Progenitor cell of endocrine pancreas (in vitro differentiated cells): Measurements from ENCODE around the gene CCDC50. TPM values are rescaled to one million over a fixed set of nuclear protein-coding genes. Genes with fewer than 3 reads are reported as not detected.

ENCODE experiments used
- DNase-seq: peaks from one replicate; pipeline ENCODE4 v3.0.0; 2021; ENCODE audit warnings: low spot score; ENCODE audit not compliant: unreplicated experiment
- H3K27ac Mint-ChIP-seq: 2 replicates; pipeline ENCODE4 v1.8.0; 2021; ENCODE audit warnings: mild to moderate bottlenecking, moderate library complexity, mixed read lengths
- H3K27me3 Mint-ChIP-seq: 2 replicates; pipeline ENCODE4 v1.8.0; 2021; ENCODE audit warnings: mixed read lengths
- H3K36me3 Mint-ChIP-seq: 2 replicates; pipeline ENCODE4 v1.8.0; 2022; ENCODE audit warnings: mixed read lengths; ENCODE audit not compliant: insufficient read depth
- H3K4me1 Mint-ChIP-seq: 2 replicates; pipeline ENCODE4 v1.8.0; 2021; ENCODE audit warnings: low read depth, mixed read lengths
- H3K4me3 Mint-ChIP-seq: 2 replicates; pipeline ENCODE4 v1.8.0; 2021; ENCODE audit warnings: low read depth, mild to moderate bottlenecking, moderate library complexity, mixed read lengths
- H3K9me3 Mint-ChIP-seq: 2 replicates; pipeline ENCODE4 v1.8.0; 2021; ENCODE audit warnings: low read depth, mixed read lengths
- total RNA-seq: library from RNA; stranded (reverse); gene quantifications from 2 replicates; pipeline ENCODE4 v1.2.1, GENCODE V29; 2021
- TF ChIP-seq, protein P1 (sequence below): fragments of 200-600 bp; sonication (generic); IDR thresholded peaks from one replicate; pipeline ENCODE4 v1.5.0; 2021; ENCODE audit warnings: antibody characterized with exemption, mild to moderate bottlenecking; ENCODE audit not compliant: unreplicated experiment

CCDC50 gene
- total RNA-seq, 1 donor from 2014 or later = 66.3 TPM

DNA sequence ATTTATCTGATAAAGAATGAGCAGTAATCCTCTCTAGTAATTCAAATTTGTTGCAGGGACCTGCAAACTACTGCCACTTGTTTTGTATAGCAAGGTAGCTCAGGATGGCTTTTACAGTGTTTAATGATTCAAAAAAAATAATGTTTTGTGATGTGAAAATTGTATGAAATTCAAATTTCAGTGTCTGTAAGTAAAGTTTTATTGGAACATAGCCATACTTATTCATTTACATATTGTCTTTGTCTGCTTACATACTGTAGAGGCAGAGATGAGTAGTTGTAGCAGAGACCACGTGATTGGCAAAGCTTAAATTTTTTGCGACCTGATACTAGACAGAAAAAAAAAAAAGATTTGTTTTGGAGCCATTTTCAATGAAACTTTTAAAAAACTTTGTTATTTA is 7.6 kb downstream of the CCDC50 start:
- H3K27ac Mint-ChIP-seq = no peak overlapping the region
- DNase-seq = no peak
- no peaks in the 10 kb centered on the region for H3K36me3 Mint-ChIP-seq
- TF ChIP-seq, protein P1, sequence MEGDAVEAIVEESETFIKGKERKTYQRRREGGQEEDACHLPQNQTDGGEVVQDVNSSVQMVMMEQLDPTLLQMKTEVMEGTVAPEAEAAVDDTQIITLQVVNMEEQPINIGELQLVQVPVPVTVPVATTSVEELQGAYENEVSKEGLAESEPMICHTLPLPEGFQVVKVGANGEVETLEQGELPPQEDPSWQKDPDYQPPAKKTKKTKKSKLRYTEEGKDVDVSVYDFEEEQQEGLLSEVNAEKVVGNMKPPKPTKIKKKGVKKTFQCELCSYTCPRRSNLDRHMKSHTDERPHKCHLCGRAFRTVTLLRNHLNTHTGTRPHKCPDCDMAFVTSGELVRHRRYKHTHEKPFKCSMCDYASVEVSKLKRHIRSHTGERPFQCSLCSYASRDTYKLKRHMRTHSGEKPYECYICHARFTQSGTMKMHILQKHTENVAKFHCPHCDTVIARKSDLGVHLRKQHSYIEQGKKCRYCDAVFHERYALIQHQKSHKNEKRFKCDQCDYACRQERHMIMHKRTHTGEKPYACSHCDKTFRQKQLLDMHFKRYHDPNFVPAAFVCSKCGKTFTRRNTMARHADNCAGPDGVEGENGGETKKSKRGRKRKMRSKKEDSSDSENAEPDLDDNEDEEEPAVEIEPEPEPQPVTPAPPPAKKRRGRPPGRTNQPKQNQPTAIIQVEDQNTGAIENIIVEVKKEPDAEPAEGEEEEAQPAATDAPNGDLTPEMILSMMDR = no peak
- no peak overlapping the region for H3K4me3 Mint-ChIP-seq
- no peaks in the 10 kb centered on the region for H3K9me3 Mint-ChIP-seq
- no peaks in the 10 kb centered on the region for H3K27me3 Mint-ChIP-seq
- peaks cover 31% of the 10 kb centered on the region for H3K4me1 Mint-ChIP-seq

DNA sequence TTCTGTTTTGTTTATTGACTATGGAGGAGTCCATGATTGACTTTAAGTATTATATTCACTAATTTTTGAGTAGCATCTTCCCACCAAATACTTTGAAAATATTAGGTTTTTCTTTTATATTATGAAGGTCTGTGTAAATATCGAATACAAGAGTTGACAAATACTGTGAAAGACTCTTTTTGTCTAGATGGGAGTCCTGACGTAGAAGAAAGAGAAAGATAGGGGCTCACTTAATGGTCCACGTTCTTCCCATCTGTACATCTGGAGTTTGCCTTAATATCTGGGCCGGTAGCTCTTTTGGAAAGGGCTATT is 8.9 kb downstream of the CCDC50 start:
- DNase-seq = no peak
- Mint-ChIP-seq H3K4me3 (no peak overlapping the region), H3K9me3 (no peaks in the 10 kb centered on the region), H3K27me3 (no peaks in the 10 kb centered on the region), H3K4me1 (peaks cover 30% of the 10 kb centered on the region), H3K27ac (no peak overlapping the region), H3K36me3 (no peaks in the 10 kb centered on the region)
- TF ChIP-seq, protein P1 = no peak

DNA sequence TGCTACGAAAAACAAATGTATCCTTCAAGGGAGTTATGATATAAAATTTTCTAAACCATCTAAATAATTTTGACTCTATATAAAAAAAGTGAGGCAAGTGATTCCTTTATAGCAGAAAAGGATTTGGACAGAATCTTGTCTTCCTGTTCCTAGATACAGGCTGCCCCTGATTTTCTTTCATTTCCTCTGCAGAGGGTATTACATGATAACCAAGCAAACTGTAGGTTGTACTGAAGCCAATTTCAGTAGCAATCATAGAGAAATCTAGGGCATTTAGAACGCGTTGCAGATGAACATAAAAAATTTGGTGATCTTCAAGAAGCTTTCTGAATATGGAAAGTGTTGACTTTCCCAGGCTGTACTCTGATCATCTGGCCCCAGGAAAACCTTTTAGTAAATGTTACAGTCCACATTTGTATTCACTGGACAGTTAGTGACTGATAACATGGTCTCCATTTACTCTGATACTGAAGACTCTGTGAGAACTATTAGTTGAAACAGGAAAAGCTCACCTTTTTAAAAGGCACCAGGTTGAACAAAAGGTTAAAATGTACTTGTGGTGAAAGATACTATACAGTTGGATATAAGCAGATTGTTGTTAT is 10.2 kb downstream of the CCDC50 start:
- TF ChIP-seq, protein P1 = no peak
- H3K4me3 Mint-ChIP-seq = no peak overlapping the region
- DNase-seq = no peak
- no peak overlapping the region for H3K27ac Mint-ChIP-seq
- H3K4me1 Mint-ChIP-seq = peaks cover 35% of the 10 kb centered on the region
- H3K9me3 Mint-ChIP-seq = no peaks in the 10 kb centered on the region
- H3K27me3 Mint-ChIP-seq = no peaks in the 10 kb centered on the region
- H3K36me3 Mint-ChIP-seq = no peaks in the 10 kb centered on the region

DNA sequence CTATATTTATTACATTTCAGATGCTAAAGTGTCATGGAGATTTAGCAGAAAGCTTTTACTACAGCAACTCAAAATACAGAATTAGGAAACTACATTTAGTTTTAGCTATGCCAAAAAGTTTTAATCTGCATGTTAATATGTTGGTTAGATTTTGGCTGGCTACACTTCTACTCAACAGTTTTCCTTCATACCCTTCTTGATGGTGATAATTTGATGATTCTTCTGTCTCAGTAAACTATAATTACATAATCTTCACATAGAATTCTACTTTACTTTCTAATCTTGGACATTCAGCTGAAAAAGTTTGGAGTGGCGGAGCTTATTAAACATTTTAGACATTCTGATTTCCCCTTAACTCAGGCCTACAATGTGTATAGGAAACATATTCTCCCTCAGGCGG is 11.2 kb downstream of the CCDC50 start:
- Mint-ChIP-seq H3K4me3 (no peak overlapping the region), H3K4me1 (peaks cover 35% of the 10 kb centered on the region), H3K36me3 (no peaks in the 10 kb centered on the region), H3K27me3 (no peaks in the 10 kb centered on the region), H3K9me3 (no peaks in the 10 kb centered on the region), H3K27ac (peak overlapping the region; percentile 25)
- TF ChIP-seq, protein P1 = no peak
- DNase-seq = no peak

DNA sequence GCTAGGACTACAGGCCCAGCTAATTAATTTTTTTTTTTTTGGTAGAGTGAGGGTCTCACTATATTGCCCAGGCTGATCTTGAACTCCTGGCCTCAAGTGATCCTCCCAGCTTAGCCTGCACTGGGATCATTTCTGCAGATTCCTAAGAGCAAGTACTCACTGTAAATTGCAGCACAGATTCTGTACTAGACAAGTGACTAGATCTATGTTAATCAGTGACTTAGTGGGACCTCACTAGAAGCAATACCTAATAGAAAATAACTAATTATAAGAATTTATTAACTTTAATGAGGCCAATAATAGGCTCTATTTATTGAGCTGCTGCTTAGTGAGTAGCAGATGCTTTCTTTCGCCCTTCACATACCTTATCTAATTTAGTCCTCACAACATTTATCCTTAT is 11.8 kb downstream of the CCDC50 start:
- TF ChIP-seq, protein P1 = no peak
- Mint-ChIP-seq H3K4me3 (no peak overlapping the region), H3K27me3 (no peaks in the 10 kb centered on the region), H3K36me3 (no peaks in the 10 kb centered on the region), H3K9me3 (no peaks in the 10 kb centered on the region), H3K27ac (peak overlapping the region; percentile 25), H3K4me1 (peaks cover 35% of the 10 kb centered on the region)
- DNase-seq = no peak
